Bronchial epithelial cell (primary cell): ENCODE data around the gene SYNE1. TPM values are rescaled to one million over a fixed set of nuclear protein-coding genes. Genes with fewer than 3 reads are reported as not detected.

Source experiments
- DNase-seq: peaks from one replicate; pipeline ENCODE4 v3.0.0-alpha.2; 2010; ENCODE audit warnings: low read depth
- FAIRE-seq: peaks from 2 replicates; lab custom pipeline; 2011; peaks lifted over from hg19 to GRCh38; lab: Jason Lieb, UNC
- H3K27me3 ChIP-seq: 2 replicates; pipeline ENCODE4 v1.5.1; 2011; ENCODE audit warnings: low read length; ENCODE audit not compliant: control insufficient read depth, insufficient read depth
- H3K36me3 ChIP-seq: 2 replicates; pipeline ENCODE4 v1.5.1; 2011; ENCODE audit warnings: low read length; ENCODE audit not compliant: control insufficient read depth, insufficient read depth
- H3K4me3 ChIP-seq: 2 replicates; pipeline ENCODE4 v1.5.1; 2011; ENCODE audit warnings: mild to moderate bottlenecking, low read depth, low read length, control low read depth
- total RNA-seq: library from RNA; depleted of rRNA; stranded (reverse); fragments of >200 nt; gene quantifications from 2 replicates; pipeline ENCODE4 v1.2.1, GENCODE V29; 2014
- TF ChIP-seq, protein P1 (sequence below): IDR thresholded peaks from 2 replicates; pipeline ENCODE4 v1.5.1; 2011; ENCODE audit warnings: mild to moderate bottlenecking, moderate library complexity, low read length, control low read depth, inconsistent platforms; ENCODE audit not compliant: insufficient read depth, severe bottlenecking

The SYNE1 gene
- total RNA-seq, 1 donor from 2014 or later: 15.8 TPM

DNA sequence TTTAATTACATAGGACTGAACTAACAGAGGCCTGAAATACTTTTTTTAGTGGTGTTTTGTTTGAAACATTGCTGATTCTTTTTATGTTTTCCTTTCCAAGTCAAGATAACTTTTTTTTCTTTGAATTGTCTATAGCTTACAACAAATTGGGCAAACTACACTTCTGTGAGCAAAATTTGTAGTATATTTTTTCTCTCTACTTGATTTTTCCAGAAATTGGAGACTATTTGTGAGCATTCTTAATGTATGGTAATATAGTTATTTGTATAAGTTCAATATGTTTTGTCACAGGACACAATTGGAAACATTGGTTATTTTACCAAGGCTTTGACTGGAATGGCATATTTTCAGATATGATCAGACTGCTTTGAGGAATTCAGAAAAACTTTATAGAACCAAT, 216.5 kb downstream of the SYNE1 start:
- no peak for DNase-seq
- Histone ChIP-seq H3K27me3 (peaks cover 2% of the 10 kb centered on the region), H3K36me3 (no peaks in the 10 kb centered on the region), H3K4me3 (no peak overlapping the region)
- no peak for FAIRE-seq
- TF ChIP-seq, protein P1, sequence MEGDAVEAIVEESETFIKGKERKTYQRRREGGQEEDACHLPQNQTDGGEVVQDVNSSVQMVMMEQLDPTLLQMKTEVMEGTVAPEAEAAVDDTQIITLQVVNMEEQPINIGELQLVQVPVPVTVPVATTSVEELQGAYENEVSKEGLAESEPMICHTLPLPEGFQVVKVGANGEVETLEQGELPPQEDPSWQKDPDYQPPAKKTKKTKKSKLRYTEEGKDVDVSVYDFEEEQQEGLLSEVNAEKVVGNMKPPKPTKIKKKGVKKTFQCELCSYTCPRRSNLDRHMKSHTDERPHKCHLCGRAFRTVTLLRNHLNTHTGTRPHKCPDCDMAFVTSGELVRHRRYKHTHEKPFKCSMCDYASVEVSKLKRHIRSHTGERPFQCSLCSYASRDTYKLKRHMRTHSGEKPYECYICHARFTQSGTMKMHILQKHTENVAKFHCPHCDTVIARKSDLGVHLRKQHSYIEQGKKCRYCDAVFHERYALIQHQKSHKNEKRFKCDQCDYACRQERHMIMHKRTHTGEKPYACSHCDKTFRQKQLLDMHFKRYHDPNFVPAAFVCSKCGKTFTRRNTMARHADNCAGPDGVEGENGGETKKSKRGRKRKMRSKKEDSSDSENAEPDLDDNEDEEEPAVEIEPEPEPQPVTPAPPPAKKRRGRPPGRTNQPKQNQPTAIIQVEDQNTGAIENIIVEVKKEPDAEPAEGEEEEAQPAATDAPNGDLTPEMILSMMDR: no peak

DNA sequence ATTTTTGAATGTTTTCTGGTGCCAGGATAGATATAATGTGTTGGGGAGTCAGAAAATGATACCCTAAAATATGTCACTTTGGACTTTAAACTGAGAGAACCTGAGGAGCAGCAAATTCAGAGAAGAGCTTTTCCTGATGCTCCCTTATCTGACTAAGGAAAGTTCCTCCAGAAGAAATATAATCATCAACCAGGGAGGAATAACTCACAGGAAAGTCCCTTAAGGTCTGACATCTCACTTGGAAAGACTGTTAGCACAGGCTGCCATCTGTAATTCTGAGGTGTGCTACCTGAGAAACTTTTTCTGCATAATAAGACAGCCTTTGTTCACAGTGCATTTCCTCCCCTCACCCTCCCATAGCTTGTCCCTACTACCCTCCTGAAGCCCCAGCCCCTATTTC, 218.6 kb downstream of the SYNE1 start:
- Histone ChIP-seq H3K36me3 (no peaks in the 10 kb centered on the region), H3K27me3 (peaks cover 2% of the 10 kb centered on the region), H3K4me3 (no peak overlapping the region)
- FAIRE-seq (no peak), DNase-seq (no peak)
- TF ChIP-seq, protein P1: no peak

- no peaks in the 10 kb centered on the region for H3K36me3 ChIP-seq
- TF ChIP-seq, protein P1: no peak
- DNase-seq (no peak), FAIRE-seq (no peak)
- H3K27me3 ChIP-seq: peaks cover 2% of the 10 kb centered on the region
- no peak overlapping the region for H3K4me3 ChIP-seq
Measured at GRCh38 chr6:152416652-152417051, 220.5 kb downstream of the SYNE1 start.

- FAIRE-seq (no peak), DNase-seq (no peak)
- Histone ChIP-seq H3K4me3 (no peak overlapping the region), H3K36me3 (no peaks in the 10 kb centered on the region), H3K27me3 (no peaks in the 10 kb centered on the region)
- TF ChIP-seq, protein P1: no peak
Measured at GRCh38 chr6:152404936-152405595, 232.1 kb downstream of the SYNE1 start.

DNA sequence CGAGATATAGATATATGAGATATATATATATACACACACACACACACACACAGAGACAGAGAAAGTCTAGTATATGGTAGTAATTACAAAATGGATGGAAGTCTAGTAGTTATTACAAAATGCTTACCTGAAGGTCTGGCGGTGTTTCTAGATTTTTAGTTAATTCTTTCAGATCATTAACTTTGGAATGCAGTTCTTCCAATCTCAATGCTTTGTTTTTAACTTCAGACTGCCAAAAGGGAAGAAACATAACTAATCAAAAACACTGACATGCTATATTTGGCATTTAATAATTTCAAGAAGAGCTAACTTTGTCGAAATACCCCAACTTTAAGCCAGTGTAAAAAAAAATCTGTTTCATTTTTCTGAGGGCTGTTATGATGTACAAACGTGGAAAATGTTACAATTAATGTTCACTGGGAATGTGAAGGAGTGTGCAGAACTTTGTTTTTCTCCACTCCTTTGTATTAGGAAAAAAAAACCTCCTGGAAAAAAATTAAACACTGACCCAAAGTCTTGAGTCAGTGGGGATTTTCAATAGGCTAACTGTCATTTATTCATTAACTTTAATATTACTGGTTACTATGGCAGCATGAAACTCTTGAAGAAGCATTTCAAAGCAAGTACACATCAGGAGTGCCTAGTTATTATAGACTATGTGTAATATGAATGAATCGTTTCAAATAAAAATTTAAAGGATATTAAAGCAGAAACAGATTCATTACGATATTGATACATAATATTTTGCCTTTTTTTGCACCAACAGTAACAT, 232.9 kb downstream of the SYNE1 start:
- Histone ChIP-seq H3K27me3 (no peaks in the 10 kb centered on the region), H3K4me3 (no peak overlapping the region), H3K36me3 (no peaks in the 10 kb centered on the region)
- no peak for DNase-seq
- TF ChIP-seq, protein P1: no peak
- no peak for FAIRE-seq
